ENCODE results near the gene SERTAD2.

Gene SERTAD2

GRCh38 chr2:64672708-64673107 is 19.0 kb upstream of the SERTAD2 start:
- no peak for DNase-seq (ENCODE audit: low read depth, low spot score)

- DNase-seq (ENCODE audit: low read depth, low spot score) = no peak
Observed at GRCh38 chr2:64670047-64670446, 16.3 kb upstream of the SERTAD2 start.

GRCh38 chr2:64669288-64669687 is 15.6 kb upstream of the SERTAD2 start:
- no peak for DNase-seq (ENCODE audit: low read depth, low spot score)

DNA sequence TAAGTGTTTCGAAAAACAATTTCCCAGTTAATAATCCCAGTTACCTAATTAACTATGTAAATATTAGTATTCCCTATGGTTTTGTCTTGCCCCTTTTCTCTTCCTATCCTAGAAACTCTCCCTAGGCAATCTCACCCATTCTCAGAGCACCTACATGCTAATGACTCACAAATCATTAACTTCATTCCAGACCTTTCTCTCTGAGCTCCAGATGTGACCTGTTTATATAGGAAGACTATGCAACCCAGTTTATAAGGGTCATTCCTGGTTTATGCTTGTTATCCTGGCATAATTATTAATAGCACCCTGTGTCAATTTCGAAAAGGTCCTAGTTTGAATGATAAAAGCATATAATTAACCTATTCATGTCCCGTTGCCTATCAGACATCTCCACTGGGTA is 14.8 kb upstream of the SERTAD2 start:
- DNase-seq (ENCODE audit: low read depth, low spot score) = no peak

GRCh38 chr2:64667535-64667934 is 13.8 kb upstream of the SERTAD2 start:
- no peak for DNase-seq (ENCODE audit: low read depth, low spot score)

- DNase-seq (ENCODE audit: low read depth, low spot score) = no peak
Observed at GRCh38 chr2:64666810-64667438, 13.2 kb upstream of the SERTAD2 start.

DNA sequence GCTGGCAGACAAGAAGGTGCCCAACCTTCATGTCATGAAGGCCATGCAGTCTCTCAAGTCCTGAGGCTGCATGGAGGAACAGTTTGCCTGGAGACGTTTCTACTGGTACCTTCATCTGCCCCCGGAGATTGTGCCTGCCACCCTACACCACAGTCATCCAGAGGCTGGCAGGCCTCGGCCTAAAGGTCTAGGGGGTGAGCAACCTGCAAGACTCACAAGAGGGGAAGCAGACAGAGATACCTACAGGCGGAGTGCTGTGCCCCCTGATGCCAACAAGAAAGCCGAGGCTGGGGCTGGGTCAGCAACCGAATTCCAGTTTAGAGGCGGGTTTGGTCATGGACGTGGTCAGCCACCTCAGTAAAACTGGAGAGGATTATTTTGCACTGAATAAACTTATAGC is 12.0 kb upstream of the SERTAD2 start:
- DNase-seq (ENCODE audit: low read depth, low spot score) = no peak

- no peak for DNase-seq (ENCODE audit: low read depth, low spot score)
Observed at GRCh38 chr2:64663402-64663801, 9.7 kb upstream of the SERTAD2 start.

- no peak for DNase-seq (ENCODE audit: low read depth, low spot score)
Observed at GRCh38 chr2:64661741-64662169, 8.0 kb upstream of the SERTAD2 start.

DNA sequence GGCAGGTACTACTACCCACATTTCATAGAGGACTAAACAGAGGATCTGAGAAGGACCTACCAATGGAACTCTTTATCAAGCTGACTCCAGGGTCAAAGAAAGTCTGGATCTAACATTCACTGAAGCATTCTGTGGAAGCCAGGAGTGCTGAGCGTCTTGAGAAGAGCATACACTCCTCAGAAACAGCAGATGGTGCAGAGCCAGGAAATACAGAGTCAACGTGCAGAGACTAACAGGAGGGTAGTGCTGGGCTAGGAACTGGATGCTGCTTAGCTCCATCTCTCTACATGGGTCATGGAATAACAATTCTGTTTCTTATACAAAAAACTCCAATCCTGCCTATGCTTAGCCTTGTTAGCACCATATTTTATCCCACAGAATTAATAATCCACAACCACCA is 5.5 kb upstream of the SERTAD2 start:
- no peak for DNase-seq (ENCODE audit: low read depth, low spot score)

DNA sequence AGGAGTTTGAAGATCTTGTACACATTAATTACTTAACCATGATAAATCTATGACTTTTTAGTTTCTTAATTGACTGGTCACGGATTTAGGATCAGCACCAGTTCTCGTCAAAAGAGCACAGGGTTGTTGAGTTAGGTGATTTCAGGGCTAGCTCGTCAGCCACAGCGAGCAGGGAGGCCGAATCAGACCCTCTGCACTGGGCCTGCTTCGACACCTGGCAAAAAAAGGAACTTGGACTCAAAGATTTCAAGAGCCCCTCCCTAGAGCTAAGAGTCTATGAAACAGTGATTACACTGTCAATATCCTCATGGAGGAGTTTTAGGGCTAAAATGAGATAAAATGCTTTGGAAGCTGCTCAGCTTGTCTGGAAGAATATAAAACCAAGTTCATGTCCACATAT is 4.6 kb upstream of the SERTAD2 start:
- DNase-seq (ENCODE audit: low read depth, low spot score) = no peak

DNA sequence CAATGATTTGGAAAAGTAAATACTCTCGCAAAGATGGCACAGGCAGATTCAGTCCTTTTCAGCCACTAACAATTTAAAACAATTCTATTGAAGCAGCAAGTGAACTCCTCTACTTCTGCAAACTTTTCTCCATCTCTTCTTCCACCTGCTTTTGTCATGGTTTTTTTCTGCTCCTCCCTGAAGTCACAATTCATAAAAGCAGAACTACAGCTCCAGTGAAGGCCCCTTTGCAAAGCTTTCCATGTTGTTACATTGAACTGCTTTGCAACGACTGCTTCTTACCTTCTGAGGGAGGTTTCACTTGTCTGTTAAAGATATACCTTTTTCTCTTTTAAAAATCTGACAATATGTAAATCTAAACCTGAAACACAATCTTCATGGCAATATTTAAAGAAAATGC is 3.7 kb upstream of the SERTAD2 start:
- DNase-seq (ENCODE audit: low read depth, low spot score) = no peak

GRCh38 chr2:64656379-64656778 is 2.7 kb upstream of the SERTAD2 start:
- DNase-seq (ENCODE audit: low read depth, low spot score) = no peak

DNA sequence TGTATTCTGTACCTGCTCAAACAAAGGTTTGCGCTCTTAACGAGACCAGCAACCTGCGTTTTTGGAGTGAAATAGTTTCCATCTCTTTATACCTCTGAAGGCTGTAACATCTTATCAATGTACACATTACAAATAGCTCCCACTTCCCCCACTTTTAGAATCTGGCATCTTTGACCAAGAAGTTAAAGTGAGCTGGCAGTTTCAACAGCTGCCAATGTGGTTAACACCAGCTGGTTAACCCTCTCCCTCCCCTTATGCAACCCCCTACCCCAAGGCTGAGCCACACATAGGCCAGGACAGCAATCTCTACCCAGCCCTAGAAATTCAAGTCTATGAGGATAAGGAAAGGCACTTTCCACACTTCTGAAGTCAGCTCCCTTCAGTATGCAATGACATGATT is 2.2 kb upstream of the SERTAD2 start:
- DNase-seq (ENCODE audit: low read depth, low spot score) = no peak

DNA sequence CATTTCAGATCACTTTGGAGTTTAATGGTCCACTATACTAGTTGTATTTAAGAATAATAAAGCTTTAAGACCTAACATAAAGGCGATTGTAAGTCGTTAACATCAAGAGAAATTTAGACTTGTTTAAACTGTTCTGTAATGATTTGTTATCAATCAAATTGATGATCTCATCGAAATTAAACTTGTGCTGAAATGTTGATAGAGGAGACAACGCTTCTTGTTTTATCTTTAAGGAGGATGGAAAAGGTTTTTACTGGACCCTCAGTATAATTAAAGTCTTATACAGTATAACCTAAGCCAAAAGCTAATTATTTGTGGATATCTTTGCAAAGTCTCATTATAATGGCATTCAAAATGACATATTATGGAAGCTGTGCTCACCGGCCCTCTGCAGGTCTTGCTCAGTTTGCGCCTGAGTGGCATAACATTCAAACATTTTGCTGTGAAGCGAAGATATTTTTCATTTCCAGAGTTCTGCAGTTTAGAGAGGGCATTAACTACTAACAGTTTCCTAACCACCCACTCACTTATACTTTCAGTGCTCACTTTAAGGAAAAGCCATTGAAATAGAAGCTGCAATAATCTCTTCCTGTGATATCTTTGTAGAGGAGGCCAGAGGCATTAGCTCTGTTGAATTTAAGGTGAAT is 1.4 kb upstream of the SERTAD2 start:
- DNase-seq (ENCODE audit: low read depth, low spot score) = peak; percentile 52

DNA sequence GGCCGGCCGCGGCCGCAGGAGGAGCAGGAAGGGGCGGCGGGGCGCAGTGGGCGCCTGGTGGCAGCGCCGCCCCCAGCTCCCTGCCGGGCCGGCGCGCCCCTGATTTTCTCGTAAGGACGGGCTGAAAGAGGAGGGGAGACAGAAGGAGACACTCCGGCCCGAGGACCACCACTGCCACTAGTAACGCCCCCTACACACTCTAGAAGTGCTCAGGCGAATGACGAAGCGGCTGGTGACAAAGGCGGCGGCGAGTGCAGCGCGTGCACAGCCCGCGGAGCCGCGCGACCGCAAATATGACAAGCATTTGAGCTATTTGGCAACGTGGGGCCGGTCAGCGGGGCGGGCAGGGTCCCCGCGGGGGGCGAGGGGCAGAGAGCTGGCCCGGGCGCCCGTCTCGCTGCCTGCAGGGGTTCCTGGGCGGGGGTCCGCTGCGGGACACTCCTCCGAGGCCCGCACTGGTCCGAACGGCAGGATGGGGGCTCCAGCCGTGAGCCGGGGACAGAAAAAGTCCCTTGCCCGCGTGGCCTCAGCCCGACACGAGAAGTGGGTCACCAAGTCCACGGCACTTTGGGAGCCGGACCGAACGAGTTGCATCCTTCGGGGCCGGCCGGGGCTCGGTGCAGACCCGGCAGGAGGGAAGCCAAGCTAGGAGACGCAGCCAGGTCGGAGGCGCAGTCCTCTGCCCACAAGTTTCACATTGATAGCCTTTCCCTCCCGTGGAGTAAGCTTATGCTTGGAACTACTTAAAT is 524 bp upstream of the SERTAD2 start:
- DNase-seq (ENCODE audit: low read depth, low spot score) = peak; percentile 97

GRCh38 chr2:64652231-64653108 is 1.2 kb downstream of the SERTAD2 start:
- peak; percentile 71 for DNase-seq (ENCODE audit: low read depth, low spot score)

DNA sequence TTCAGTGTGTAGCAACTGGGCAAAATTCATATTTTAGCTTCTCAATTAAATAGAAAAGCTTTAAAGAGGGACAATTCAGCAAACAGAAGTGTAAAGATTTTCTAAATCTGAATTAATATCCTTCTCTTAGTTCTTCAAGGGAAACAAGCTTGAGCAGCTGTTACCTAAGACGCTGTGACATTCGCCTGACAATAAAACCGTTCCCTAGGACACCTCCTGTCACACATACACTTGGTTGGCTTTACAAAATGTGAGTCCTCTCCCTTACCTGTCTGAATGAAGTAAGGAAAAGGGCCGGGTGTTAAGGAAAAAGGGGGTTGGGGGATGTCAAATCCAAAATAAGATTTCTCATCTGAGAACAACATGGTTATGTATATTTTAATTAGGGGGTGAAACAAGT is 2.1 kb downstream of the SERTAD2 start:
- DNase-seq (ENCODE audit: low read depth, low spot score) = no peak

DNA sequence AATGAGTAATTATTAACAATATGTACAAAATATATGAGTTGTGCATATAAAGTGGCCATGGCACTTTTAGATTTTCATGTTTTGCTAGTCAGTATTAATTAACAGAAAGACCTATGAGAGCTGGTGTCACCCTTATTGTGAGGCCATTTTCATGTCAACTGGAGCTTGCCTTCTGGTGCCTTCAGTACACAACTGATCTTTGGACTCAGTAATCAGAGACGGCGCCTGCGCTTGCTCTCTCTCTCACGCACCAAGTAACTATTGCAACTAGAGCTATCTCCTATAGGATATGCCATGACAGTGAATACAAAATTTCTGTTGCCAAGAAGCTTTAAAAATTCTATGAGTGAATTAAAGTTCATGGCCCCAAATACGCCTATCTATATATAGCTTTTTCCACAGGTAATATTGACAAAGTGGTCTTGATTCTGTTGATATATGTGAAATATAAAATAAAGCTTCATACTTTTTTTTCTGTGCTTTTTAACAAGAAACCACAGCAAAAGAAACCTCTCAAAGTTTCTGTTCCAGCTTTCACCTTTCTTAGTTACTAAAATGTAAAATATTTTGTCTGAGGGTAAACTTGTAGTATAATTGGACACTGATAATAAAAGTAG is 2.9 kb downstream of the SERTAD2 start:
- DNase-seq (ENCODE audit: low read depth, low spot score) = no peak

DNA sequence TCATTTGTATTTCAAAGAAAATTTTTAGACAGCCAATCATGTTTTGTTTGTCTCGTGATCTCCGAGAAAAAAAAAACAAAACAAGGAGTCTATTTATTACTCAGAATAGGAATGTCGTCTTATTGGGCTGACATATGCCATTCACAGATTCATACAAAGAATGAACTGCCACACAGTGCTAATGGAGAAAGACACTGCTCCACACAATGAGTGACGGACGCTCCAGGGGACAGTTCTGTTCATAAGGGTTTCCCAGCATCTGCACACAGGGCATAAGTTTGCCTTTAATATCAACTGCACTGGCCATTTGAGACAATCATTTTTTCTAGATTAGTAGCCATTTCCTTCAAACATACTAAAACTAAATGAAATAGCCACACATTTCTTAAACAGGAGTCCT is 3.4 kb downstream of the SERTAD2 start:
- no peak for DNase-seq (ENCODE audit: low read depth, low spot score)

DNA sequence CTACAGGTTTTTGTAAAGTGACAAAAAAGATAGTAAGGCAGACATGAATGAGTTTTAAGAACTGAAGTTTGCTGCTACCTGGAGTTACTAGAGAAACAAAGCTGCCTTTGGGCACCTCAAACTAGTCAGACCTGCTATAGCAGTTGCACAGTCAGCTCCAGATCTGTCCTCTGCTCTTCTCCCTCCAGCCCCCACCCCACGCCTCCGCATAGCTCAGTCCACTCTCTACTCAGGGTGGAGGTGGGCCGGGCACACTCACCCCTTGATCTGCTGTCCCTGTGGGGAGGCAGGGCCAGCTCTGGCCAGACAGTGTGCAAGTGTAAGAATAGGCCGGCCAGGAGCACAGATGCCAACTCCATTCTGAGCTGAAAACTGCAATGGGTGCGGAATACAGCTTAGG is 4.1 kb downstream of the SERTAD2 start:
- no peak for DNase-seq (ENCODE audit: low read depth, low spot score)
